ENCODE measurements around the gene CLIP4.

CLIP4 gene

GRCh38 chr2:29223851-29224692, 108.9 kb downstream of the CLIP4 start:
- DNase-seq: no peak

- DNase-seq: no peak
These were observed 109.7 kb downstream of the CLIP4 start for GRCh38 chr2:29224693-29225551.

- DNase-seq: no peak
These were observed 110.6 kb downstream of the CLIP4 start for GRCh38 chr2:29225814-29226213.

- no peak for DNase-seq
These were observed 111.2 kb downstream of the CLIP4 start for GRCh38 chr2:29226375-29226774.

GRCh38 chr2:29226808-29227207, 111.6 kb downstream of the CLIP4 start:
- no peak for DNase-seq

GRCh38 chr2:29227935-29228675, 112.9 kb downstream of the CLIP4 start:
- no peak for DNase-seq

- DNase-seq: no peak
These were observed 113.7 kb downstream of the CLIP4 start for GRCh38 chr2:29228947-29229346.

GRCh38 chr2:29229640-29230039, 114.4 kb downstream of the CLIP4 start:
- DNase-seq: no peak

- no peak for DNase-seq
These were observed 116.8 kb downstream of the CLIP4 start for GRCh38 chr2:29232041-29232440.

- DNase-seq: no peak
These were observed 118.2 kb downstream of the CLIP4 start for GRCh38 chr2:29233428-29233827.

- no peak for DNase-seq
These were observed 120.2 kb downstream of the CLIP4 start for GRCh38 chr2:29235411-29235810.

- no peak for DNase-seq
These were observed 120.9 kb downstream of the CLIP4 start for GRCh38 chr2:29236074-29236473.

GRCh38 chr2:29238497-29238896, 123.3 kb downstream of the CLIP4 start:
- DNase-seq: no peak
